ENCODE measurements around the gene TGFA.

GRCh38 chr2:70431716-70432347 lies 121.8 kb downstream of the TGFA start:
- no peak for TF ChIP-seq CTCF (IDR thresholded peaks at IDR 0.05; ENCODE audit: low read depth, low read length, poor library complexity, severe bottlenecking)
- TF ChIP-seq EZH2phosphoT487 (IDR thresholded peaks at IDR 0.05; ENCODE audit: borderline replicate concordance, low read length), result no peak
